Measurements from ENCODE around the gene ATF7IP2. TPM values are rescaled to one million over a fixed set of nuclear protein-coding genes. Genes with fewer than 3 reads are reported as not detected.
"Not testable (repeated sequence)": the region's sequence is repeated elsewhere in the genome, so short reads cannot be mapped to it uniquely, and the experiment has no call there.

Gene ATF7IP2
- total RNA-seq, 2 donors from 2014 or later = 4.9 to 8.8 TPM

DNA sequence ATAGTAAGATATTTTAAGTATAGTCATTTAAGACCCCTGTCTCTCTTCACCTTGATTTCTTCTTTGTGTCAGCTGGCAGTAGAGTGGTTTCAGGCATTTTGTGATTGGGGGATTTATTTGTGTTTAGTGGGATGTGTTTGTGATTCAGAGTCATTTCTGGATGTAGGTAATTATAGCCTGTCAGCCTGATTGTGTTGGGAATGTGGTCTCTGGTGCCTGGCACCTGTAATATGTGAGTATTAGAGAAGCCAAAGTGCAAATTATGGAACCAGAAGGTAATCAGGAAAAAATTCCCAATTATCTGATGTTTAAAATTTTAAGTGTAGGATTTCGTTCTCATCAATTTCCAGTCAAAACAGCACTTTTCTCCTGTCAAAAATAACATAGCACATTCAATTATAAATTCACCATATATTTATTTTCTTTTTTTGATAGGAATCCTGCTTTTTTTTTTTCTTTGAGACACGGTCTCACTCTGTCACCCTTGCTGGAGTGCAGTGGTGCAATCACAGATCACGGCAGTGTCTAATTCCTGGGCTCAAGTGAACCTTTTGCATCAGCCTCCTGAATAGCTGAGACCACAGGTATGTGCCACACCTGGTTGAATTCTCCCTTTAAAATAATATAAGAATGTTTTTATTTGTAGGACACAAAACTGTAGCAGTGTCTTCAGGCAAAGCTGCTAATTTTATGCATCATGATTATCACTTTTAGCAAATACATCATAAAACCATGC is 42.7 kb downstream of the ATF7IP2 start:
- intact Hi-C loops (cut with DNase I) = no loop called here
- no peak for DNase-seq (ENCODE audit: low spot score)

DNA sequence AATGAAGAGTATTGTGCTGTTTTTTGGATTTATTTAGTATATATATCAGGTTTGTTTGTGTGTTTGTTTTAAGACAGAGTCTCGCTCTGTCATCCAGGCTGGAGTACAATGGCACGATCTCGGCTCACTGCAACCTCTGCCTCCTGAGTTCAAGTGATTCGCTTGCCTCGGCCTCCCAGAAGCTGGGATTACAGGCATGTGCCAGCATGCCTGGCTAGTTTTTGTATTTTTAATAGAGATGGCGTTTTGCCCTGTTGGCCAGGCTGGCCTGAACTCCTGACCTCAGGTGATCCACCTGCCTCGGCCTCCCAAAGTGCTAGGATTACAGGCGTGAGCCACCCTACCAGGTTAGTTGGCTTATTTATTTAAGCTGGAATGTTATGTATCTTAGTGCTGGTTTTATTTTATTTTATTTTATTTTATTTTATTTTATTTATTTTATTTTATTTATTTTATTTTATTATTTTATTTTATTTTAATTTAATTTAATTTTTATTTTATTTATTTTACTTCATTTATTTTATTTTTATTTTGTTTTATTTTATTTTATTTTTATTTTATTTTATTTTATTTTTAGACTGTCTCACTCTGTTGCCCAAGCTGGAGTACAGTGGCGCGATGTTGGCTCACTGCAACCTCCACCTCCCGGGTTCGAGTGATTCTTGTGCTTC is 43.6 kb downstream of the ATF7IP2 start:
- DNase-seq (ENCODE audit: low spot score); intact Hi-C loops (cut with DNase I): not testable (repeated sequence)

DNA sequence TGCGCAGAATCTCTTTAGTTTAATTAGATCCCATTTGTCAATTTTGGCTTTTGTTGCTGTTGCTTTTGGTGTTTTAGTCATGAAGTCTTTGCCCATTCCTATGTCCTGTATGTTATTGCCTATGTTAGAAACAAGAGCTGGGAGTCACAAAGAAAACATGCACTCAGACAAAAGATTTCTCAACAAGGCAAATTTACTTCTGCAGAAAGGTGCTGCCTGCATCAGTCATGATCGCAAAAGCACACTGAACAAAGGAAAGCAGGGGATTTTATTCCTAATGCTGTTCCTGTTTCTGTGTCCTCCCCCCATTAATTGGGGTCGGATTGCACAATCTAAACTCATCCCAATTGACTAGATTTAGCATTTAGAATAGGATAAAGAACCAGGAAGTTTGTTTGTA is 55.9 kb downstream of the ATF7IP2 start:
- intact Hi-C loops (cut with DNase I) = no loop called here
- no peak for DNase-seq (ENCODE audit: low spot score)

DNA sequence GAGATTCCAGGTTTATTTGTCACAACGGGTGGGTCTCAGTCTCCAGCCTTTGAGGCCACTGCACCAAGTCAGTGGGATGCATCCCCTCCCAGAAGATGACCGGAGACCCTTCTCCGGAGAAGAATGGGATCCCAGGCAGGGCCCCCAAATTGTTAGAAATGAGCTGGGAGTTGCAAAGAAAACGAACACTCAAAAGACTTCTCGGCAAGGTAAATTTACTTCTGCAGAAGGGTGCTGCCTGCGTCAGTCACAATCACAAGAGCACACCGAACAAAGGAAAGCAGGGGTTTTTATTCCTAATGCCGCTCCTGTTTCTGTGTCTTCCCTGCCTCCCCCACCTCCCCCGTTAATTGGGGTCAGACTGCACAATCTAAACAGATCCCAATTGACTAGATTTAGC is 61.4 kb downstream of the ATF7IP2 start:
- intact Hi-C loops (cut with DNase I) = no loop called here
- DNase-seq (ENCODE audit: low spot score) = no peak

DNA sequence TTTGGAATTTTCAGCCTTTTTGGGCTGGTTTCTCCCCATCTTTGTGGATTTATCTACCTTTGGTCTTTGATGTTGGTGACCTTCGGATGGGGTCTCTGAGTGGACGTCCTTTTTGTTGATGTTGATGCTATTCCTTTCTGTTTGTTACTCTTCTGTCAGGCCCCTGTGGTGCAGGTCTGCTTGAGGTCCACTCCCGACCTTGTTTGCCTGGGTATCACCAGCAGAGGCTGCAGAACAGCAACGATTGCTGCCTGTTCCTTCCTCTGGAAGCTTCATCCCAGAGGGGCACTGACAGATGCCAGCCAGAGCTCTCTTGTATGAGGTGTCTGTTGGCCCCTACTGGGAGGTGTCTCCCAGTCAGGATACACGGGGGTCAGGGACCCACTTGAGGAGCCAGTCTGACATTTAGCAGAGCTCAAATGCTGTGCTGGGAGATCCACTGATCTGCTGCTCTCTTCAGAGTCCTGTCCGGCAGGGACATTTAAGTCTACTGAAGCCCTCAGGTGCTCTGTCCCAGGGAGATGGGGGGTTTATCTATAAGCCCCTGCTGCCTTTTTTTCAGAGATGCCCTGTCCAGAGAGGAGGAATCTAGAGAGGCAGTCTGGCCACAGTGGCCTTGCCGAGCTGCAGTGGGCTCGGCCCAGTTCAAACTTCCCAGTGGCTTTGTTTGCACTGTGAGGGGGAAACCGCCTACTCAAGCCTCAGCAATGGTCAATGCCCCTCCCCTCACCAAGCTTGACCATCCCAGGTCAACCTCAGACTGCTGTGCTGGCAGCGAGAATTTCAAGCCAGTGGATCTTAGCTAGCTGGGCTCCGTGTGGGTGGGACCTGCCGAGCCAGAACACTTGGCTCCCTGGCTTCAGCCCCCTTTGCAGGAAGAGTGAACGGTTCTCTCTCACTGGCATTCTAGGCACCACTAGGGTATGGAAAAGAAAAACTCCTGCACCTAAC is 66.6 kb downstream of the ATF7IP2 start:
- intact Hi-C loops (cut with DNase I); DNase-seq (ENCODE audit: low spot score): not testable (repeated sequence)

DNA sequence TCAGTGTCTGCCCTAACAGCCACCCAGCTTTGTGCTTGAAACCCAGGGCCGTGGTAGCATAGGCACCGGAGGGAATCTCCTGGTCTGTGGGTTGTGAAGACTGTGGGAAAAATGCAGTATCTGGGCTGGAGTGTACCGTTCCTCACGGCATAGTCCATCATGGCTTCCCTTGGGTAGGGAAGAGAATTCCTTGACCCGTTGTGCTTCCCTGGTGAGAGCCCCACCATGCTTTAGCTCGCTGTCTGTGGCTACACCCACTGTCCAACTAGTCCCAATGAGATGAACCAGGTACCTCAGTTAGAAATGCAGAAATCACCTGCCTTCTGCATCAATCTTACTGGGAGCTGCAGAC is 67.3 kb downstream of the ATF7IP2 start:
- intact Hi-C loops (cut with DNase I) = no loop called here
- DNase-seq (ENCODE audit: low spot score) = no peak

DNA sequence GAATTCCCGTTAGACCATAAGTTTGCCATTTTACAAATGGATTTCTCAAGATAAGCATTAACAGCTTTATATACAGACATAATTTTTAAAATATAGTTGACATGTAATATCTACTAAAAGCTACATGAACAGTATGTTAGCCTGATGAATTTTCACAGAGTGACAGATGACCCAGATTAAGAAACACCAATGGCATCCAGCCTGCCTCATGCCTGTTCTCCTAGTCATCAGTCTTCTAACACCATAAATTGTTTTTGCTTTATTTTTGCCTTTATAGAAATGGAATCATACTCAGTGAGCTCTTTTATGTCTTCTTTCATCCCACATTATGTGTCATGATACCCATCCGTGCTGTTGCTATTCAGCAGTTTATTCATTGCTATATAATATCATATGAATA is 80.0 kb downstream of the ATF7IP2 start:
- no peak for DNase-seq (ENCODE audit: low spot score)
- intact Hi-C loops (cut with DNase I) = no loop called here

DNA sequence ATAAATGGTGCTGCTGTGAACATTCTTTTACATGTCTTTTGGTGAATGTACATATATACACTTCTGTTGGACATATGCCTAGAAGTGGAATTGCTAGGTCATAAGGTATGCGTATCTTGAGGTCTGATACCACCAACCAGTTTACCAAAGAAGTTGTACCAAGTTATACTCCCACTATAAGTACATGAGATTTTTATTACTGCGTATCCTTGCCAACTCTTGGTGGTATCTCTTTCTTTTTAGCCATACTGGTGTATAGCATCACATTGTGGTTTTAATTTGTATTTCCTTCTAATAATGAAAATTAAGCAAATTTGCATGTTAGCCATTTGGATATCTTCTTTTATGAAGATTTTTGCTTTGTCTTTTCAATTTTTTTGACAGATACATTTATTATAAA is 80.5 kb downstream of the ATF7IP2 start:
- DNase-seq (ENCODE audit: low spot score) = no peak
- intact Hi-C loops (cut with DNase I) = no loop called here

DNA sequence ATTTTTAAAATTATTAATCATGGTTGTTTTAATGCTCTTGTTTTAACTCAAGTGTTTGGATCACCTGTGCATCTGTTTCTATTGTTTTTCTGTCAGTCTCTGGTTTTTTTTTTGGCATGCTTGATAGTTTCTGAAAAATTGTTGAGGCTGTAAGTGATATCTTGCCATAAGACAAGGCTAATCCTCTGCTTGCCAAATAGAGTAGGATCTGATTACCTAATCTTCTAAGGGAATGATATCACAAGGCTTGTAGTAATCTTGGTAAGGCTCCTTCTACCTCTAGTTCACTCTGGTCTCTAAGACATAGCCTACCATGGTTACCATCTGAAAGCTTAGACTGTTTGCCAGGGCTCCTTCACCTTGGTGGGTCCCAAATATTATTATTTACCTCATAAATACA is 81.0 kb downstream of the ATF7IP2 start:
- DNase-seq (ENCODE audit: low spot score) = no peak
- intact Hi-C loops (cut with DNase I) = no loop called here

DNA sequence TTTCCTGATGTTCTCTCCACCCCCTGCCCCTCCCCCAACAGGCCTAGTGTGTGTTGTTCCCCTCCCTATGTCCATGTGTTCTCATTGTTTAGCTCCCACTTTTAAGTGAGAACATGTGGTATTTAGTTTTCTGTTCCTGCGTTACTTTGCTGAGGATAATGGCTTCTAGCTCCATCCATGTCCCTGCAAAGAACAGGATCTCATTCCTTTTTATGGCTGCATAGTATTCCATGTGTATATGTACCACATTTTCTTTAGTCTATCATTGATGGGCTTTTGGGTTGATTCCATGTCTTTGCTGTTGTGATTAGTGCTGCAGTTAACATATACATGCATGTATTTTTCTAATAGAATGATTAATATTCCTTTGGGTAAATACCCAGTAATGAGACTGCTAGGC is 90.8 kb downstream of the ATF7IP2 start:
- DNase-seq (ENCODE audit: low spot score); intact Hi-C loops (cut with DNase I): not testable (repeated sequence)

DNA sequence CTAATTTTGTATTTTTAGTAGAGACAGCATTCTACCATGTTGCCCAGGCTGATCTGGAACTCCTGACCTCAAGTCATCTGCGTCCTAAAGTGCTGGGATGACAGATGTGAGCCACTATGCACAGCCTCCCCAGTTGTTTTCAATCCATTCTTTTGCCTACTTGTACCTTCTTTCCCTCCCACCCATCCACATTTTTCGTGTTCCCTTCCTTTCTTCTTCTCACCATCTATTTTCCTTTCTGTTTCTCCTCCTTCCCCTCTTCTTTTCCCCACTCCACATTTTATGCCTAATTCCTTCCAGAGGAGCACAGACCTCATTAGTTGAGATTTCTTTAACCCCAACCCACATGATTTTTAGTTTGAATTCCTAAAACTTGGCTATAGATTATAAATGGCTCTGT is 94.3 kb downstream of the ATF7IP2 start:
- DNase-seq (ENCODE audit: low spot score) = no peak
- intact Hi-C loops (cut with DNase I) = no loop called here

DNA sequence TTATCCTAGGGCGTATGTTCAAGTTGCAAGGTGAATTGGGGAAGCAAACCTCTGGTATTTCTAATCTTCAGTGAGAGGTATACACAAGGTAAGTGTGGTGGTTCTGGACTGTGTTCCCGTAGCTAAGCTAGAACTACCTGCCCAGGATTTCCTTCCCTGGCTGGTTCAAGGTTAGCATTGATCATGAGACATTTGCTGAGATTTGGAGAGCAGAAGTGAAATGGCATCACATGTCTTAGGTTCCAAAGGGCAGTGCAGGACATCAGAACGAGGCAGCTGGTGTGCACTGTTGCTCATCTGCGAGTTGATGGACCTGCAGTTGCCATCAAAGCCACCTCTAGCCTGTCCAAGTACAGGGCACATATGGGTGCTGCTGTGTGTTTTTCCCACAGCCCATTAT is 99.3 kb downstream of the ATF7IP2 start:
- DNase-seq (ENCODE audit: low spot score) = no peak
- intact Hi-C loops (cut with DNase I) = no loop called here

DNA sequence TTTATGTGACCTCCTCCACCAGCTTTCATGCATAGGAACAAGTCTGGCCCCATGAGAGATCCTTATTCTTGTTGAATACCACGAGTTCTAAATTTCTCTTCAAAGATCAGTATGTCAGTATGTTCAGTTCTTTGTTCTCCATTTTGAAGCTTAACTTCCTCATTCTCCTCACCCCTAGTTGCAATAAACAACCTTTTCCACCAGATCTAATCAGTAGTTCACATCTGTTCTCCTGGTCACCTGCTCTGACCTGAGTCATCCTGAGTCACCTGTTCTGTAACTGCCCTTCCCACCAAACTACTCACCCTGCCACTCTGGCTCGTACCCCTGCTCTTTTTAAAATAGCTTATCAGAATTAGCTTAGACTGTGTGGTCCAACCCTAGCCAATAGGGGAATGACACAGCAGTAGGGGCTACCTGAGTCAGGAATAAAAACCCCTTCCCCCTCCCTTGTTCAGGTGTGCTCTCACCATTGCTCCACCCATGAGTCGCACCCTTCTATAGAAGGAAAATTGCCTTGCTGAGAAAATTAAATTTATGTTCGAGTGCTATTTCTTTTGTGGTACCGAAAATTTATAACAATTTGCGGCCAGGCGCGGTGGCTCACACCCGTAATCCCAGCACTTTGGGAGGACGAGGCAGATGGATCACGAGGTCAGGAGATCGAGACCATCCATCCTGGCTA is 100.0 kb downstream of the ATF7IP2 start:
- DNase-seq (ENCODE audit: low spot score) = no peak
- intact Hi-C loops (cut with DNase I) = no loop called here

DNA sequence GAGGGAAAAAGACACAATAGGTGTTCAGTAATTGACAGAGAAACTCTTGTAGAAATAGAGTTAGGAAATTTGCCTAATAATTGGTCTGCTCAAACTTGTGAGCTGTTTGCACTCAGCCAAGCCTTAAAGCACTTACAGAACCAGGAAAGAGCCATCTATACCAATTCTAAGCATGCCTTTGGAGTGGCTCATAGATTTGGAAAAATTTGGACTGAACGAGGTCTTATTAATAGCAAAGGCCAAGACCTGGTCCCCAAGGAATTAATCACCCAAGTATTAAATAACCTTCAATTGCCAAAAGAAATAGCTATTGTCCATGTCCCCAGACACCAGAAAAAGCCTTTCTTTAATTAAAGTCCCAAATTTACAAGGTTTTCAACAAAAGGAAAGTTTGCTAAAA is 104.3 kb downstream of the ATF7IP2 start:
- DNase-seq (ENCODE audit: low spot score) = no peak
- intact Hi-C loops (cut with DNase I) = no loop called here

DNA sequence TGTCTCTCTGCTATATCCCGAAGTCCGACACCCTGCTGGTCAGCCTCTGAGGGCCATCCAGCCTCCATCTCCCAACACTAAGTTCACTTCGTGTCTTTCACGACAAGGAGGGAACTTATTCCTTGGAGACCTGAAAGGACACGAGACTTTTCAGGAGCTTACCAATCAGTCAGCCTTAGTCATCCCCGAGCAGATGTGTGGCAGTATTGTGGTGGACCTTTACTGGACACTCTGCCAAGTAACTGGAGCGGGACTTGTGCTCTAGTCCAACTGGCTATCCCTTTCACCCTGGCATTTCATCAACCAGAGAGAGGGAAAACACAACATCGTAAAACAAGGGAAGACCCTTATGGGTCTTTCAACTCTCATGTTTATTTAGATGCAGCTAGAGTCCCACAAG is 107.4 kb downstream of the ATF7IP2 start:
- intact Hi-C loops (cut with DNase I) = no loop called here
- DNase-seq (ENCODE audit: low spot score) = no peak

DNA sequence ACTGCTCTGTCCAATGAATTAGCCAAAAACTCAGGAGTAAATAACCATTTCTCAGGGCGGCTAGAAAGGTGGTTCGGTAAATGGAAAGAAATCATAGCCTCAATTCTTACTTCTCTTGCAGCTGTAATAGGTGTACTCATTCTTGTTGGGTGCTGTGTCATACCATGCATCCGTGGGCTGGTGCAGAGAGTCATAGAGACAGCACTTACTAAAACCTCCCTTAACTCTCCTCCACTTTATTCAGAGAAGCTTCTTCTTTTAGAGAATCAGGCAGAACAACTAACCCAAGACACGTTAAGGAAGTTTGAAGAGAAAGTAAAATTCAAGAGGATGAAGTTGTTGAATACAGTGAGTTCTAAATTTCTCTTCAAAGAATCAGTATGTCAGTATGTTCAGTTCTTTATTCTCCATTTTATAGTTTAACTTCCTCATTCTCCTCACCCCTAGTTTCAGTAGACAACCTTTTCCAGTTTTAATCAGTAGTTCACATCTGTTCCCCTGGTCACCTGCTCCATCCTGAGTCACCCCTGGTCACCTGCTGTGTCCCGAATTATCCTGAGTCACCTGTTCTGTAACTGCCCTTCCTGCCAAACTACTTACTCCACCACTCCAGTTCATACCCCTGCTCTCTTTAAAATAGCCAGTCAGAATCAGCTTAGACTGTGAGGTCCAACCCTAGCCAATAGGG is 108.6 kb downstream of the ATF7IP2 start:
- intact Hi-C loops (cut with DNase I) = no loop called here
- DNase-seq (ENCODE audit: low spot score) = no peak

DNA sequence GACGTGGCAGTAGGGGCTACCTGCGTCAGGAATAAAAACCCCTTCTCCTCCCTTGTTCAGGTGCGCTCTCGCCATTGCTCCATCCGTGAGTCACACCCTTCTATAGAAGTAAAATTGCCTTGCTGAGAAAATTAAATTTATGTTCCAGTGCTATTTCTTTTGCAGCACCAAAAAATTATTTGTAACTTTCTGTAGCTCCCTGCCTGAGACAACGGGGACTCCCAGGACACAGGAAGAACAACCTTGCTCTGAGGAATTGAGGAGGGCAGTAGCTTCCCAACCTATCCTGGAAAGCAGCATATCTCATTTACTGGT is 109.1 kb downstream of the ATF7IP2 start:
- DNase-seq (ENCODE audit: low spot score) = no peak
- intact Hi-C loops (cut with DNase I) = no loop called here

DNA sequence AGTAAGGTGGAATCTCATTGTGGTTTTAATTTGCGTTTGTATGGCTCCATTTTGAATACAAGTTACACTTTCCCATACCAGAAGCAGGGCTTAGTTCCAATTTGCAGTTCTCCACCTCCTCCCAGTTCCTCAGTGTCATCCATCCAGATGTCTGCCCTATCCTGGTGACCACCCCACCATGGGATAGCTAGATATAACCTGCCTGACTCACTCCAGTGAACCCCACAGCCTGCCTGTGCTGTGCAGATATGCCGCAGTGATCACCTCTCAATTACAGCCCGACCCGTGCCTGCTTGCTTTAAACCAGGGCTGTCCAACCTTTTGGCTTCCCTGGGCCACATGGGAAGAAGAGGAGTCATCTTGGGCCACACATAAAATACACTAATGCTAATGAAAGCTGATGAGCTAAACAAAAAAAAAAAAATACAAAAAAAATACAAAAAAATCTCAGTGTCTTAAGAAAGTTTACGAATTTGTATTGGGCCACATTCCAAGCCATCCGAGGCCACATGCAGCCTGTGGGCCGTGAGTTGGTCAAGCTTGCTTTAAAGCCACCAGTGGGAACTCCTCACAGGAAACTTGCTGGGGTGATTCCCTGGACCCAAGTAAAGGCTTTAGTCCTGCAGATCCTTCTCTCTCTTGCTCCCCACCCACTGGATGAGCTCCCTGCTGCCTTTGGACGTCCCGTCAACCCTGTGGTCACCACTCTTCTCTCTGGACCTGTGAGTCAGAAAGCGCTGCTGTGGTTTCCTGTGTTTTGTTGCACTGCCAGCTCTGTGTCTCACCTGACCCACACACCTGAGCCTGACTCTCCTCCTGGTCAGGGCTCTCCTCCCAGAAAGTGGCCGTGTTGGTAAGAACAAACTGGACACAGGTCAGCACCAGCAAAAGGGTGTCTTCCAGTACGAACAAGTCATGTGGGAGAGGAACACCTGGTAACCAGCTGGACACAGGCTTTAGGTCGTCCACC is 111.6 kb downstream of the ATF7IP2 start:
- DNase-seq (ENCODE audit: low spot score) = no peak
- intact Hi-C loops (cut with DNase I) = no loop called here
